ENCODE results near the gene ADAM8. TPM values are rescaled to one million over a fixed set of nuclear protein-coding genes. Genes with fewer than 3 reads are reported as not detected.

ADAM8 gene
- total and polyA plus RNA-seq, 12 donors = 0.61 to 7.7 (median 3.8) TPM

GRCh38 chr10:133218891-133219290, 57.8 kb downstream of the ADAM8 start:
- no peak overlapping the region for H3K27ac ChIP-seq
- H3K27me3 ChIP-seq = peaks cover 4% of the 10 kb centered on the region
- H3K36me3 ChIP-seq (replicated peaks in 1 of 2) = no peaks in the 10 kb centered on the region
- intact Hi-C loops (cut with DNase I) = no loop called here
- DNase-seq = no peak
- TF ChIP-seq POLR2A (IDR thresholded peaks at IDR 0.05) = no peak
- TF ChIP-seq CTCF (IDR thresholded peaks at IDR 0.05) = no peak
- WGBS, 4 donors = 70 to 83% (median 80%) methylated on average over 2 to 20 of the region's 20 CpGs
- H3K9me3 ChIP-seq (replicated peaks in 1 of 3) = no peaks in the 10 kb centered on the region
- no peaks in the 10 kb centered on the region for H3K4me1 ChIP-seq (replicated peaks in 1 of 2)
- no peak overlapping the region for H3K4me3 ChIP-seq

GRCh38 chr10:133217800-133218589, 58.7 kb downstream of the ADAM8 start:
- Histone ChIP-seq H3K9me3 (replicated peaks in 1 of 3) (no peaks in the 10 kb centered on the region), H3K36me3 (replicated peaks in 1 of 2) (no peaks in the 10 kb centered on the region), H3K27me3 (peaks cover 4% of the 10 kb centered on the region), H3K27ac (no peak overlapping the region), H3K4me1 (replicated peaks in 1 of 2) (no peaks in the 10 kb centered on the region), H3K4me3 (no peak overlapping the region)
- no peak for DNase-seq
- intact Hi-C loops (cut with DNase I) = no loop called here
- 80 to 88% (median 81%) methylated on average over 16 to 25 of the region's 25 CpGs for WGBS, 4 donors
- no peak for TF ChIP-seq CTCF (IDR thresholded peaks at IDR 0.05)
- TF ChIP-seq POLR2A (IDR thresholded peaks at IDR 0.05) = no peak

- Histone ChIP-seq H3K4me1 (replicated peaks in 1 of 2) (no peaks in the 10 kb centered on the region), H3K36me3 (replicated peaks in 1 of 2) (no peaks in the 10 kb centered on the region), H3K9me3 (replicated peaks in 1 of 3) (no peaks in the 10 kb centered on the region), H3K4me3 (no peak overlapping the region), H3K27ac (no peak overlapping the region), H3K27me3 (peaks cover 4% of the 10 kb centered on the region)
- WGBS, 4 donors = 82 to 90% (median 84%) methylated on average over 26 of the region's 26 CpGs
- no peak for DNase-seq
- TF ChIP-seq POLR2A (IDR thresholded peaks at IDR 0.05) = no peak
- TF ChIP-seq CTCF (IDR thresholded peaks at IDR 0.05) = no peak
- intact Hi-C loops (cut with DNase I) = no loop called here
Observed at GRCh38 chr10:133216776-133217175, 59.9 kb downstream of the ADAM8 start.

- H3K27ac ChIP-seq = no peak overlapping the region
- TF ChIP-seq POLR2A (IDR thresholded peaks at IDR 0.05) = no peak
- no peak for TF ChIP-seq CTCF (IDR thresholded peaks at IDR 0.05)
- no peaks in the 10 kb centered on the region for H3K4me1 ChIP-seq (replicated peaks in 1 of 2)
- no peaks in the 10 kb centered on the region for H3K27me3 ChIP-seq
- H3K36me3 ChIP-seq (replicated peaks in 1 of 2) = no peaks in the 10 kb centered on the region
- intact Hi-C loops (cut with DNase I) = no loop called here
- no peaks in the 10 kb centered on the region for H3K9me3 ChIP-seq (replicated peaks in 1 of 3)
- DNase-seq = no peak
- H3K4me3 ChIP-seq = no peak overlapping the region
- 92 to 100% (median 92%) methylated on average over 3 to 27 of the region's 27 CpGs for WGBS, 4 donors
Observed at GRCh38 chr10:133215586-133215985, 61.1 kb downstream of the ADAM8 start.
